T-helper 1 cell (primary cell): ENCODE data around the gene FNDC11.

Experiments
- DNase-seq, 5 donors: peaks; one replicate each; pipeline ENCODE4 v3.0.0-alpha.2; 2012 to 2020

FNDC11 gene

GRCh38 chr20:63582382-63583063 is 28.6 kb downstream of the FNDC11 start:
- no peak for DNase-seq

DNA sequence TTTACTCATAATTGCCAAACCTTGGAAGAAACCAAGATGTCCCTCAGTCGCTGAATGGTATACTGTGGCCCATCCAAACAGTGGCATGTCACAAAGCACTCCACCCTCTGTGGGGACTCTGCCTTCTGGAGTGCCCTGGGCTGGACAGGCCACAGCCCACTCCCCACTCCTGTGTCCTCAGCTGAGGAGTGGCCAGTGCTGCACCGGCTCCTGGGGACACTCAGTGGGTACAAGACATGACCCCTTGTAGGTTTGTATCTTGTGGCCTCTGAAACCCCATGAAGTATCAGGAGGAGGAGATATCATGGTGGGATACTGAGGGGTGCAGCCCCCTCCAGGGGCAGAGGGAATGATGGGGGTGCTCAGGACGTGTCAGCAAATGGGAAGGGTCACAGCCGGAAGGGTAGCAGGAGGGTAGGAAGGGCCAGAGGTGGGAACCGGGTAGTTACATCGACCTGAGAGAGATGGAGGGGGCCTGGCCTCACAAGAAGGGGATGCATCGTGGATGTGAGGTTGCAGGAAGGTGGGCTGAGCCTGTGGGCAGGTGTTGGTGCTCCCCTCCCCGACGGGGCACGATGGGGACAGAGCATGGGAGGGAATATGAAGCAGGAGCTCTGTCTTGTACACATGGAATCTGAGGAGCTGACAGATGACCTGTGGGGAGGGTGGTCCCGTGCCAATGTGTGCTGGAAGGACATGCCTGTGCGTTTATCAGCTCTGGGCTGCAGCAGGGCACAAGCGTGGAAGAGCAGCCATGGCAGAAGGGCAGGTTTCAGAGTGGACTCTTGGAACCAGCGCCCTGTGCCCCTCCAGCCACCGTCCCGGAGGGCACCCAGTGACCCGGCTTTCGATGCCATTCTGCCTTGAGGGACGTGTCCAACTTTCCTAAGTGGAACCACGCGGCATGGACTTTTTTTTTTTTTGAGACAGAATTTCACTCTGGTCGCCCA is 31.9 kb downstream of the FNDC11 start:
- DNase-seq = no peak

- DNase-seq = no peak
These were observed 32.8 kb downstream of the FNDC11 start for GRCh38 chr20:63586797-63587196.

GRCh38 chr20:63587256-63587655 is 33.3 kb downstream of the FNDC11 start:
- DNase-seq = no peak

GRCh38 chr20:63587776-63588591 is 34.0 kb downstream of the FNDC11 start:
- DNase-seq = no peak

- no peak for DNase-seq
These were observed 34.7 kb downstream of the FNDC11 start for GRCh38 chr20:63588641-63589041.

- no peak for DNase-seq
These were observed 35.6 kb downstream of the FNDC11 start for GRCh38 chr20:63589261-63590217.

- no peak for DNase-seq
These were observed 36.5 kb downstream of the FNDC11 start for GRCh38 chr20:63590218-63591146.

GRCh38 chr20:63591147-63591533 is 37.2 kb downstream of the FNDC11 start:
- DNase-seq = no peak

DNA sequence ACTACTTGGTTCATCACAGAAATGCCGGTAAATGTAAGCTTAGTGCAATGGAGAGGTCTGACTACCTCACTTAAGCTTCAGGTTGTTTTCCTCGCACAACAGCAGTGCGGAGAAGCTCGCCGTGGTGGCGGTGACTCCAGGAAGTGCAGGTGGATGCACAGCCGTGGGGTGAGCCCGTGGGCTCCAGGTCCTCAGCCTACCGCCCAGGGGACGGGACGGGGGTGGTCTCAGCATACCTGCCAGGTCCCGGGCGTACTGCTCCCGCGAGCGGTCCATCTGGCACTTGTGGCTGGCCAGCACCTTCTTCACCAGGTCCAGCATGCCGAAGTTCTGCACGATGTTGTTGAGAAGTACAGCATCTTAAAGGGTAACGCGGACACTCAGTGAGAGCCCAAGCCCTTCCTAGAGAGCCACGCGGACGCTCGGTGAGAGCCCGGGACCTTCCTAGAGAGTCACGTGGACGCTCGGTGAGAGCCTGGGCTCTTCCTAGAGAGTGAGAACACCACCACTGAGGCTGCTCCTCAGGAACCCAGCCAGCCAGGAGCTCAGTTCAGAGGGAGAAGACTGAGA is 37.9 kb downstream of the FNDC11 start:
- DNase-seq = no peak

DNA sequence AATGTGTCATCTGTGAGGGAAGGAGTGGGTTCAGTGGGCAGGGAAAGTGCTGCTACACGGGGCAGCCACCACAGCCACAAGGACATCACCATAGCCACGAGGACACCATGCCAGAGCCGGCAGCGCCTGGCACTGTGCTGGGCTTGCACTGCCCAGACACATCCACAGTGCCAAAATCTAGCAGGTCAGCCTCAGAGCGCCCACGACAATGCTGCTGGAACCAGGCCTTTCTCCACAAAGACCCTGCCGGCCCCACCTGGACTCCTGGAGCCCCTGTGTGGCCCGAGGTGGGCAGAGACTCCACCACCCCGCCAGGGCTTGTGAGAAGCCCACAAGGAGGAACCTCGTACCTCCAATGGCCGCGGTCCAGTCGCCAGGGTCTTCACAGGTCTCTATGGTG is 38.7 kb downstream of the FNDC11 start:
- DNase-seq = no peak

- DNase-seq = no peak
These were observed 40.1 kb downstream of the FNDC11 start for GRCh38 chr20:63594043-63594561.

- no peak for DNase-seq
These were observed 41.6 kb downstream of the FNDC11 start for GRCh38 chr20:63595416-63596127.

- no peak for DNase-seq
These were observed 42.5 kb downstream of the FNDC11 start for GRCh38 chr20:63596423-63596822.

- DNase-seq = no peak
These were observed 43.9 kb downstream of the FNDC11 start for GRCh38 chr20:63597651-63598478.

DNA sequence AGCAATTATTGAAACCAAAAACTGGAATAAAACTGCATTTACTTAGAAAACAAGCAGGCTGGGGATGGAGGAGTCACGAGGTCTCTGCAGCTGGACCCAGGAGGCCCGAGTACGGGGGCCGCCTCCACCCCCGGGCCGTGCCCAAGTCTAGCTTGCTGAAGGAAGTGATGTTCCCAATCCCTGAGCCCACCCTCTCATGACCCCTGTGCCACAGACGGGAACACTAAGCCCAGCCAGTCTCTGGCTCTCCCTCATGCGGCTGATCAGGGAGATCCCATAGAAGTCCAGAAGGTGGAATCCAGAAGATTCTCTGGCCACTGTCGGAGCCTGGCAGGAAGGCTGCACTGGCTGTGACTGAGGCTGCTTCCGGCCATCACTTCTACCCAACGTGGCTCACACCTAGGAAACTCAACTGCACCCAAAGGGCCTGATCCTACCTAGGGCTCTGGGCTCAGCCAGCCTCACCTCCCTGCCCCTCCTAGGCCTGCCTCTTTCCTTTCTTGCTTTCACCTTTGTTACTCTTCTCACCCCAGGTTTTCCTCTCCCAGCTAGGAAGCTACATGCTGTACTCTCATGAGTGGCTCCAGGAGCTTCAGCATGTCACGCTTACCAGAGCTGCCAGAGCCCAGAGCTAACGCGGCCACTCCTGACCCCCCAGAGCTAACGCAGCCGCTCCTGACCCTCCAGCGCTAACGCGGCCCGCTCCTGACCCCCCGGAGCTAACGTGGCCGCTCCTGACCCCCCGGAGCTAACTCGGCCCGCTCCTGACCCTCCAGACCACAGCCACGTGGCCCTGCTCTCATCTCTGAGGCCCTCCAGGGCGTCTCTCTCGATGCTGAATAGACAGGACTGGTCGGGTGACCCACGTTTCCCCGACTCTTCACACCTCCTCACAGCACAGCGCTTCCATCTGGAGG is 44.8 kb downstream of the FNDC11 start:
- no peak for DNase-seq

GRCh38 chr20:63599396-63600050 is 45.6 kb downstream of the FNDC11 start:
- no peak for DNase-seq
